ENCODE data around the gene UBE3B. TPM values are rescaled to one million over a fixed set of nuclear protein-coding genes. Genes with fewer than 3 reads are reported as not detected.

UBE3B gene
- total and polyA plus RNA-seq, 2 donors (not counting 1 experiment from before 2014, with no cell fraction given) = 27.2 to 49.7 TPM

DNA sequence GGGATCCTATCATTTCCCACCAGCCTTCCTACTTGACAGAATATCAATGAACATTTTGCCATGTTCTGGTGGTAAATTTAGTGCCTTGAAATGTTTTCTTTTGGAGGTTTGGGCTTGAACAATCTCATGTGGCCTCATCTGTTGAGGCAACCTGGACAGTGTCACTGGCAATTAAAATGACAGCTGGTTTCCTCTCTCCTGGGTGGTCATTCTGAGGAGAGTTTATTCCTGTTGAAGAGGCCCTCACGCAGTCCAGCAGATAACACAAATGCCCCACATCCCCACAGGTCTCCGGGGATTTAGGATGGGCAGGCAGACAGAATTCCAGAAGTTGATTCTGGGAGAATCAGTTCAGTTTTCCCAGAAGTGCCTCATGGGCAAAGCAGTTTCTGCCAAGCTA lies 54.0 kb downstream of the UBE3B start:
- Histone ChIP-seq H3K27ac (ENCODE audit: insufficient read depth, low read length) (no peak overlapping the region), H3K36me3 (ENCODE audit: control insufficient read depth, insufficient read depth, low read length) (peaks cover 6% of the 10 kb centered on the region), H3K4me3 (replicated peaks in 1 of 4; ENCODE audit: control extremely low read depth in 1 of 4, insufficient read depth in 1 of 4, low read depth in 3 of 4, low read length in 4 of 4) (no peak overlapping the region), H3K9me3 (ENCODE audit: control insufficient read depth, insufficient read depth, low read depth, low read length) (no peaks in the 10 kb centered on the region), H2AFZ (ENCODE audit: low read length) (no peak overlapping the region), H3K9ac (ENCODE audit: insufficient read depth, low read length) (no peak overlapping the region), H3K4me2 (ENCODE audit: extremely low read depth, insufficient read depth, low read length) (no peak overlapping the region), H4K20me1 (ENCODE audit: control insufficient read depth, extremely low read depth, insufficient read depth, low read length) (no peaks in the 10 kb centered on the region), H3K4me1 (ENCODE audit: control insufficient read depth, extremely low read depth, insufficient read depth, low read length) (no peaks in the 10 kb centered on the region), H3K27me3 (ENCODE audit: control insufficient read depth, insufficient read depth, low read length) (no peaks in the 10 kb centered on the region), H3K79me2 (ENCODE audit: control insufficient read depth, insufficient read depth, low read length) (no peaks in the 10 kb centered on the region)
- no peak for TF ChIP-seq EZH2 (IDR thresholded peaks at IDR 0.05; ENCODE audit: low read length, missing control alignments)
- TF ChIP-seq, protein P1, sequence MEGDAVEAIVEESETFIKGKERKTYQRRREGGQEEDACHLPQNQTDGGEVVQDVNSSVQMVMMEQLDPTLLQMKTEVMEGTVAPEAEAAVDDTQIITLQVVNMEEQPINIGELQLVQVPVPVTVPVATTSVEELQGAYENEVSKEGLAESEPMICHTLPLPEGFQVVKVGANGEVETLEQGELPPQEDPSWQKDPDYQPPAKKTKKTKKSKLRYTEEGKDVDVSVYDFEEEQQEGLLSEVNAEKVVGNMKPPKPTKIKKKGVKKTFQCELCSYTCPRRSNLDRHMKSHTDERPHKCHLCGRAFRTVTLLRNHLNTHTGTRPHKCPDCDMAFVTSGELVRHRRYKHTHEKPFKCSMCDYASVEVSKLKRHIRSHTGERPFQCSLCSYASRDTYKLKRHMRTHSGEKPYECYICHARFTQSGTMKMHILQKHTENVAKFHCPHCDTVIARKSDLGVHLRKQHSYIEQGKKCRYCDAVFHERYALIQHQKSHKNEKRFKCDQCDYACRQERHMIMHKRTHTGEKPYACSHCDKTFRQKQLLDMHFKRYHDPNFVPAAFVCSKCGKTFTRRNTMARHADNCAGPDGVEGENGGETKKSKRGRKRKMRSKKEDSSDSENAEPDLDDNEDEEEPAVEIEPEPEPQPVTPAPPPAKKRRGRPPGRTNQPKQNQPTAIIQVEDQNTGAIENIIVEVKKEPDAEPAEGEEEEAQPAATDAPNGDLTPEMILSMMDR (conservative IDR thresholded peaks at IDR 0.05 in 1 of 2, IDR thresholded peaks at IDR 0.05 in 1 of 2; ENCODE audit: low read depth in 1 of 2, low read length in 2 of 2) = no peak
- DNase-seq (ENCODE audit: low read depth in 2 of 2) = no peak

DNA sequence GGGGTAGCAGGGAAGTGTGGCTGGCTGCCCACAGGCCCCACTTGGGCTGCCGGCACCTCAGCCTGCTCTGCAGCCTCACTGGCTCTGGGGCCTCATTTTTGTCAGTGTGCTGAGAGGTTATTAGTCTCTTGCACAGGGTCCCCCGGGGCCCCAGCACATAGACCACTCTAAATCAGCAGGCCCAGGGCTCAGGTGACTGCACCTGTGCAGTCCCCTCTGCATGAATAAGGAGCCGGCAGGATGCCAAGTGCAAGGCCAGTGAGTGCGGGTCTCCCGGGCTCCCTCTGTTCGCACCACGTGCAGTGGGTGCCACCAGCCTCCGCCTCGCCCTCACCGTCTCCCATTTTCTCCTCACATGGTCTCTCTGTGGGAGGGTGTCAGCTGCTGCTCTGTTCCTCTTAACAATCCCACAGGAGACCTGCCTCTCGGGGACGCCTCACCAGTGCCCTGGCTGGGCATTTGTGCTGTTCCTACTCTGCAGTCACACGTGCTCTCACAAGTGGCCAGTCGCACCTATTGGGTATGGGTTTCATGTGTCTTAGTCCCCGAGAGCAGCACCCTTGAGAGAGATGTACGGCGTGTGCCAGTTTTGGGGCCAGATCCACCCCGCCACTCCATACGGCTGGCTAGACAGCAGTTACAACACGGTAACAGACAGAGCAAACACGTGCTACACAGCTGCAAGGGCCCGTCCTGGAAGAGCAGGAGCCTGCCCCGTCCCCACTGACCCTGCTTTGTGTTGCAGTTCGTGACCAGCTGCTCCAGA lies 55.5 kb downstream of the UBE3B start:
- Histone ChIP-seq H3K9me3 (ENCODE audit: control insufficient read depth, insufficient read depth, low read depth, low read length) (no peaks in the 10 kb centered on the region), H3K9ac (ENCODE audit: insufficient read depth, low read length) (no peak overlapping the region), H2AFZ (ENCODE audit: low read length) (no peak overlapping the region), H3K4me1 (ENCODE audit: control insufficient read depth, extremely low read depth, insufficient read depth, low read length) (no peaks in the 10 kb centered on the region), H4K20me1 (ENCODE audit: control insufficient read depth, extremely low read depth, insufficient read depth, low read length) (no peaks in the 10 kb centered on the region), H3K27me3 (ENCODE audit: control insufficient read depth, insufficient read depth, low read length) (no peaks in the 10 kb centered on the region), H3K4me2 (ENCODE audit: extremely low read depth, insufficient read depth, low read length) (no peak overlapping the region), H3K27ac (ENCODE audit: insufficient read depth, low read length) (no peak overlapping the region), H3K36me3 (ENCODE audit: control insufficient read depth, insufficient read depth, low read length) (peaks cover 2% of the 10 kb centered on the region), H3K4me3 (replicated peaks in 1 of 4; ENCODE audit: control extremely low read depth in 1 of 4, insufficient read depth in 1 of 4, low read depth in 3 of 4, low read length in 4 of 4) (no peak overlapping the region), H3K79me2 (ENCODE audit: control insufficient read depth, insufficient read depth, low read length) (no peaks in the 10 kb centered on the region)
- no peak for DNase-seq (ENCODE audit: low read depth in 2 of 2)
- TF ChIP-seq EZH2 (IDR thresholded peaks at IDR 0.05; ENCODE audit: low read length, missing control alignments) = no peak
- TF ChIP-seq, protein P1 (conservative IDR thresholded peaks at IDR 0.05 in 1 of 2, IDR thresholded peaks at IDR 0.05 in 1 of 2; ENCODE audit: low read depth in 1 of 2, low read length in 2 of 2) = no peak

DNA sequence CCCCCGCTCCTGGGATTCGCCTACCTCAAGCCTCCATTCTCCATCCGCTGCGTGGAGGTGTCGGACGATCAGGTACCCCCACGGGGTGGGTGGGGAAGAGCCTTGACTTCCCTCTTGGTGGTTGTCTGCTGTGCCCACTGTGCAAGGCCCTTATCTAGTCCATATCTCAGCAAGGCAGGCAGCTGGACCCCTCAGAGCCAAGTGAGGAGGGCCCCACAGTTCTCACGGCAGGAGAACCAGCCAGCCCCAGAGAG lies 56.0 kb downstream of the UBE3B start:
- no peak for TF ChIP-seq EZH2 (IDR thresholded peaks at IDR 0.05; ENCODE audit: low read length, missing control alignments)
- TF ChIP-seq, protein P1 (conservative IDR thresholded peaks at IDR 0.05 in 1 of 2, IDR thresholded peaks at IDR 0.05 in 1 of 2; ENCODE audit: low read depth in 1 of 2, low read length in 2 of 2) = no peak
- Histone ChIP-seq H3K9me3 (ENCODE audit: control insufficient read depth, insufficient read depth, low read depth, low read length) (no peaks in the 10 kb centered on the region), H3K4me3 (replicated peaks in 1 of 4; ENCODE audit: control extremely low read depth in 1 of 4, insufficient read depth in 1 of 4, low read depth in 3 of 4, low read length in 4 of 4) (no peak overlapping the region), H2AFZ (ENCODE audit: low read length) (no peak overlapping the region), H4K20me1 (ENCODE audit: control insufficient read depth, extremely low read depth, insufficient read depth, low read length) (no peaks in the 10 kb centered on the region), H3K36me3 (ENCODE audit: control insufficient read depth, insufficient read depth, low read length) (peaks cover 2% of the 10 kb centered on the region), H3K79me2 (ENCODE audit: control insufficient read depth, insufficient read depth, low read length) (no peaks in the 10 kb centered on the region), H3K27me3 (ENCODE audit: control insufficient read depth, insufficient read depth, low read length) (no peaks in the 10 kb centered on the region), H3K4me1 (ENCODE audit: control insufficient read depth, extremely low read depth, insufficient read depth, low read length) (no peaks in the 10 kb centered on the region), H3K4me2 (ENCODE audit: extremely low read depth, insufficient read depth, low read length) (no peak overlapping the region), H3K27ac (ENCODE audit: insufficient read depth, low read length) (no peak overlapping the region), H3K9ac (ENCODE audit: insufficient read depth, low read length) (no peak overlapping the region)
- no peak for DNase-seq (ENCODE audit: low read depth in 2 of 2)

Data from fibroblast of lung (primary cell).